Measurements from ENCODE around the gene SCP2. TPM values are rescaled to one million over a fixed set of nuclear protein-coding genes. Genes with fewer than 3 reads are reported as not detected.

SCP2 gene
- polyA plus RNA-seq, 2 of the 4 experiments (the other 2 are of a cell fraction): 79.0 to 124 TPM

DNA sequence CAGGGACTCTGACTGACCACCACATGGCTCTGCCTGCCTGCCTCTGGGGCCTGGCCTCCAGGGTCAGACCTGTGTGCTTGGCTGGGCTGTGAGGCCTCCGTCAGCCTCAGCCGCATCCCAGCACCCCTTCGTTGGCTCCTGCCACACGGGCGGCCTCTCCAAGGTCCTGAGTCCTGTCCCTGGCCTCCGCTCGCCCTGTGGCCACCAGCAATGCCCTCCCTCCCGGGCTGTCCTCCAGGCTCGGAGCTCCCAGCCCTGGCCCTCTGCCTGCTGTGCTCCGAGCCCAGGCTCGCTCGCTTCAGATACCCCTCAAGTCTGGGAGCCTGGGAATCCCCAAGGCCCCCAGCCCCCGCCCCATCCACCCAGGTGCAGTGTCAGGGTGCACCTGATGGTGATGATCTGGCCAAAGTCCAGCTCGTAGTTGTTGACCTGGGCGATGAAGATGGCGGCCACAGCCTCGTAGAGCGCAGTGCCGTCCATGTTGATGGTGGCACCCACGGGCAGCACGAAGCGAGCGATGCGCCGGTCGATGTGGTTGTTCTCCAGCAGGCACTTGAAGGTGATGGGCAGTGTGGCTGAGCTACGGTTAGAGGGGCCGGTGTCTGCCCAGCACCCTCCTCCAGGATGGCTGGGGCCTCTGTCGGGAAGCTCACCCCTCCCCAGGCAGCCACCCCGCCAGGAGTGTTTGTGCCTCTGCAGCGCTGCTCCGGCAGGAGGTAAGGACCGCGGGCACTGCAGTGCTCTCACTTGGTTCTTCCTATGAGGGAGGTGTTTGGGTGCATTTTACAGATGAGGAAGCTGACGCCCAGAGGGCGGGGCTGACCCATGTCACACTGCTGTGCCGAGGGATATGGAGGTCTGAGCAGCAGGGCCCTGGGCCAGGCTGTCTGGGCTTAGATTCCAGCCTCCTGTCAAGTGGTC, 163.4 kb downstream of the SCP2 start:
- no peak for DNase-seq (ENCODE audit: low read depth in 1 of 2, low spot score in 1 of 2)
- 93% methylated on average over 27 of the region's 37 CpGs for WGBS (ENCODE audit: missing lambda C conversion rate)

GRCh38 chr1:53091841-53092645, 165.0 kb downstream of the SCP2 start:
- POLR2A ChIA-PET: no interaction called here
- TF ChIP-seq FOXS1 (CRISPR knock-in tag; IDR thresholded peaks at IDR 0.05) (no peak), REST (IDR thresholded peaks at IDR 0.05) (no peak), CEBPB (IDR thresholded peaks at IDR 0.05) (no peak), RCOR1 (IDR thresholded peaks at IDR 0.05; ENCODE audit: low read depth, low read length) (no peak), HOXA7 (CRISPR knock-in tag; IDR thresholded peaks at IDR 0.05) (no peak), HEYL (CRISPR knock-in tag; IDR thresholded peaks at IDR 0.05) (no peak), NR3C1 (IDR thresholded peaks at IDR 0.05) (no peak)
- TF ChIP-seq, protein P1, sequence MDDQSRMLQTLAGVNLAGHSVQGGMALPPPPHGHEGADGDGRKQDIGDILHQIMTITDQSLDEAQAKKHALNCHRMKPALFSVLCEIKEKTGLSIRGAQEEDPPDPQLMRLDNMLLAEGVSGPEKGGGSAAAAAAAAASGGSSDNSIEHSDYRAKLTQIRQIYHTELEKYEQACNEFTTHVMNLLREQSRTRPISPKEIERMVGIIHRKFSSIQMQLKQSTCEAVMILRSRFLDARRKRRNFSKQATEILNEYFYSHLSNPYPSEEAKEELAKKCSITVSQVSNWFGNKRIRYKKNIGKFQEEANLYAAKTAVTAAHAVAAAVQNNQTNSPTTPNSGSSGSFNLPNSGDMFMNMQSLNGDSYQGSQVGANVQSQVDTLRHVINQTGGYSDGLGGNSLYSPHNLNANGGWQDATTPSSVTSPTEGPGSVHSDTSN (IDR thresholded peaks at IDR 0.05): no peak
- TF ChIP-seq, protein P2, sequence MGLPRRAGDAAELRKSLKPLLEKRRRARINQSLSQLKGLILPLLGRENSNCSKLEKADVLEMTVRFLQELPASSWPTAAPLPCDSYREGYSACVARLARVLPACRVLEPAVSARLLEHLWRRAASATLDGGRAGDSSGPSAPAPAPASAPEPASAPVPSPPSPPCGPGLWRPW (IDR thresholded peaks at IDR 0.05): no peak
- CTCF ChIA-PET: no interaction called here

More for the DNA sequence above, 163.4 kb downstream of the SCP2 start:
- CTCF ChIA-PET: interaction anchor here (0.9 kb wide), 1 partner anchor 188 kb away, joined by 3 read pairs; no protein-coding TSS in a partner anchor
- no peak for TF ChIP-seq BHLHE40 (IDR thresholded peaks at IDR 0.05; ENCODE audit: low read depth, low read length)
- no peak for TF ChIP-seq ZFP36 (IDR thresholded peaks at IDR 0.05; ENCODE audit: borderline replicate concordance, partially characterized antibody)
- TF ChIP-seq ZNF302 (CRISPR knock-in tag; IDR thresholded peaks at IDR 0.05): no peak
- TF ChIP-seq, protein P2 (IDR thresholded peaks at IDR 0.05): no peak
- no peak for TF ChIP-seq RFX5 (IDR thresholded peaks at IDR 0.05)
- no peak for TF ChIP-seq HOXB13 (CRISPR knock-in tag; IDR thresholded peaks at IDR 0.05; ENCODE audit: low read depth)
- TF ChIP-seq GATA3 (IDR thresholded peaks at IDR 0.05; ENCODE audit: borderline replicate concordance): no peak
- no peak for TF ChIP-seq MAZ (IDR thresholded peaks at IDR 0.05; ENCODE audit: borderline replicate concordance, low read depth, low read length)
- TF ChIP-seq KDM5A (IDR thresholded peaks at IDR 0.05): no peak
- TF ChIP-seq CBX8 (IDR thresholded peaks at IDR 0.05): no peak
- TF ChIP-seq SREBF2 (IDR thresholded peaks at IDR 0.05): no peak
- TF ChIP-seq TFCP2L1 (CRISPR knock-in tag; IDR thresholded peaks at IDR 0.05): no peak
- TF ChIP-seq, protein P3, sequence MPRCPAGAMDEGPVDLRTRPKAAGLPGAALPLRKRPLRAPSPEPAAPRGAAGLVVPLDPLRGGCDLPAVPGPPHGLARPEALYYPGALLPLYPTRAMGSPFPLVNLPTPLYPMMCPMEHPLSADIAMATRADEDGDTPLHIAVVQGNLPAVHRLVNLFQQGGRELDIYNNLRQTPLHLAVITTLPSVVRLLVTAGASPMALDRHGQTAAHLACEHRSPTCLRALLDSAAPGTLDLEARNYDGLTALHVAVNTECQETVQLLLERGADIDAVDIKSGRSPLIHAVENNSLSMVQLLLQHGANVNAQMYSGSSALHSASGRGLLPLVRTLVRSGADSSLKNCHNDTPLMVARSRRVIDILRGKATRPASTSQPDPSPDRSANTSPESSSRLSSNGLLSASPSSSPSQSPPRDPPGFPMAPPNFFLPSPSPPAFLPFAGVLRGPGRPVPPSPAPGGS (IDR thresholded peaks at IDR 0.05): no peak
- Histone ChIP-seq H3K4me1 (peaks cover 16% of the 10 kb centered on the region), H3K27ac (peak overlapping the region; percentile 60 to 71; a peak in 4 of 6 replicates), H3K4me2 (peak overlapping the region; percentile 63; the same call in 2 of the 3 replicates), H3K4me3 (no peak overlapping the region), H3K9me3 (no peaks in the 10 kb centered on the region)
- POLR2A ChIA-PET: no interaction called here
- no peak for FAIRE-seq
- no peak for ATAC-seq

More at GRCh38 chr1:53091841-53092645, 165.0 kb downstream of the SCP2 start:
- 90% methylated on average over 17 of the region's 26 CpGs for WGBS (ENCODE audit: missing lambda C conversion rate)
- no peak for FAIRE-seq
- no peak for DNase-seq (ENCODE audit: low read depth in 1 of 2, low spot score in 1 of 2)
- no peak overlapping the region for H3K27ac ChIP-seq
- no peak overlapping the region for H3K4me3 ChIP-seq
- ATAC-seq: no peak
- H3K4me1 ChIP-seq: peaks cover 16% of the 10 kb centered on the region
- no peaks in the 10 kb centered on the region for H3K9me3 ChIP-seq
- no peak overlapping the region for H3K4me2 ChIP-seq
